Stimulated activated CD8-positive, alpha-beta memory T cell treated with anti-CD3 and anti-CD28 coated beads, Interleukin-7, amount 100 ng/mL, for 1 hour (primary cell): Measurements from ENCODE around the gene KCTD10.

Experiments
- DNase-seq, 2 donors: peaks; one replicate each; pipeline ENCODE4 v3.0.0-alpha.2; 2020; ENCODE audit warnings: low read depth in 2 of 2

The KCTD10 gene, protein sequence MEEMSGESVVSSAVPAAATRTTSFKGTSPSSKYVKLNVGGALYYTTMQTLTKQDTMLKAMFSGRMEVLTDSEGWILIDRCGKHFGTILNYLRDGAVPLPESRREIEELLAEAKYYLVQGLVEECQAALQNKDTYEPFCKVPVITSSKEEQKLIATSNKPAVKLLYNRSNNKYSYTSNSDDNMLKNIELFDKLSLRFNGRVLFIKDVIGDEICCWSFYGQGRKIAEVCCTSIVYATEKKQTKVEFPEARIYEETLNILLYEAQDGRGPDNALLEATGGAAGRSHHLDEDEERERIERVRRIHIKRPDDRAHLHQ

DNA sequence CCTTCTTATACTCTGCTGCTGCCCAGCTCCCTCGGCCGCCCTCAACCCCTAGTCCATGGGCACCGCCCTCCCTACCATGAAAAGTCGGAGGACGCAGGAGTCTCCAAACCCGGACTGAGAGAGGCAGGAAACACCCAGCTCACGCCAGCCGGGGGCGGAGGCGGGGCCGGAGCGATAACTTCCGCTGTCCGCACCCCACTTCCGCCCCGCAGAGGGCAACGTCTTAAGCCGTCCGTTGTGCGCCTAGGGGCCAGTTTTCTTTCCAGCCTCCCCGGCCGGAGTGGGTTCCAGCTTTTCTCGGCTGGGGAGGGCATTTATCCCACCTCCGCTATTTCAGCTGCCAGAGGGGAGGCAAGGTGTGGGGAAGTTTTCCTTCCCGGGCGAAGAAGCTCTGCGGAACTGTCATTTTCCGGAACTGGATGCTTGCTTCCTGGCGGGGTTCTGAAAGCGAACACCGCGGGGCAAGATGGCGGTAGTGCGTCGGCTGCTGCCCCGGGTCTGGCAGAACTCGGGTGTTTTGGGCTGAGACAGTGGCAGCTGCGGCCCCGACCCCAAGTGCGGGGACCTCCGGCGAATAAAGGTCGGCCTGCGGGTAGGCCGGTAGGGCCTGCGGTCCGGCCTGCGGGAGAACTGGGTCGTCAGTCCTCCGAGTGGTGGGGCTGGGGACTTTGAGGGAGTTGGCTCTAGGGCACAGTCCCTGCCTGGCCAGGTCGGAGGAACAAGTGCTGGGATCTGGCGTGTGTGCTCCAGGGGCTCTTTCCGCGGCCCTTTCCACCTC lies at the start of gene KCTD10, which contains the start of gene UBE3B:
Gene KCTD10 (minus strand): TSS at position 116 of the 778 bp plus-strand sequence. CDS start 38 bp downstream, at position 78.
Gene UBE3B (plus strand): TSS at position 450 of the 778 bp plus-strand sequence. CDS start 5,918 bp downstream, outside the sequence.
- peak; percentile 71 to 72 for DNase-seq

DNA sequence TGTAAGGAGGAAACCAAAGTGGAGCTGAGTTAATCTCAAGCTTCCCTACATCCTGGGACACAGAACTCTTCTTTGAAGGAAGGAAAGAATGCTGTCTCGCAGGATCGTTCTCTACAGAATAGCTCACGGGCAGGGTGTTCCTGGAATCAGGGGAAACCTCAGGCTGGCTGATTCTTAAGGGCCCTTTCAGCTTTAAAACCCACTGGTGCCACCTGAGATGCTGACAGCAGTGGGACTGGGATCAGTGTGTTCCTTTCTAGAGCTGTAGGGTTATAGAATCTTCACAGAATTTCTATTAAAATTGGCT lies 48.1 kb upstream of the KCTD10 start:
- no peak for DNase-seq

DNA sequence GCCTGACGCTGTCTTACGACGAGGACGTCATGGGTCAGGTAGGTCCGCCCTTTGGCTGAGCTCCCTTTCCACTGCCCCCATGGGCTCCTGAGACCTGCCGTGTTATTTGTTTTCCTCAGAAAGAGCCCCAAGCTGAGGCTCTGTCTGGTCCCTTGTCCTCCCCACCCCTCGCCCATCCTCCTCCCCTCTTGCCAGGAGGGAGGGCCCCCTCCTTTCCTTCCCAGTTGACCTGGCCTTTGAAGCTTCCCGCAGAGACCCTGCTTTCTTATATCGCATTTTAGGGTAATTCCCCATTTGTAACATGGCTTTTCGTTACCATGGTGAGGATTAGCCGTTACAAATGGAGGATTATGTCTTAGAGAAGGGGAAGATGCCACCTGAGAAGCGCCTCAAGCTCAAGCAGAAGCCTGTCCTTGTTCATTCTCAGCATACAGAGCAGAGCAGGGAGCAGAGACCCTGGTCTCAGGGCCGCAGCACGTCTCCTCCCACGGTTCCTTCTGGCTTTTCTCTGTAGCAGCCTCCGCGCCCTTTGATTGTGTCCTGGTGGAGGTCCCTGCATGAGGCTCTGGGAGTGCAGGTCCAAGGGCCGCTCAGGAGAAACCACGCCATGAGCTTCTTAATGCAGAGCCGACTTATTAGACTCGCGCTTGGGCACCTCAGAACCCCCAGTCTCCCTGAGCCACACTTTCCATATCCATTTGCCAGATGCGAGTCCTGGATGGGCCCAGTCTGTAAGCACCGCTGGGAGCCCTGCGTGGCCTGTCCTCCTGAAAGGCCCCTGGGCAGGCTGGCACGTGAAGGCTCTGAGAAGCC lies 47.6 kb upstream of the KCTD10 start:
- no peak for DNase-seq

DNA sequence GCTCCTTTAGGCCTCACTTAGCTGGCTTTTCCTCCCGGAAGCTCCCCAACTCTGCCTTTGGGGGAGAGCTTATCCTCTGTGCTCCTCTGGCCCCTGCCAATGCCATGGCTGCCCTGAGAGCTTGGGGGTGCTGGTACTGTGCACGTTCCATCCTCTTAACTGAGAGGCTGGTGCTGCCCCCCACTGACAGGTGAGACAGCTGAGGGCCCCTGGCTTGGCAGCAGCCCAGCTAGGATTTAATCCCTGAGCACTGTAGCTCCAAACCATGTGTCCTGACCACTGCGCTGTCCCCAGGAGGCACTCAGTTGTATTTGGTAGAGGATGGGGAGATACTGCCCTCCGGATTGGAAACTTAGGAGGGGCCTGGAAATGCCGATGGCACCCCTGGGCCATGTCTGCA lies 46.4 kb upstream of the KCTD10 start:
- no peak for DNase-seq

DNA sequence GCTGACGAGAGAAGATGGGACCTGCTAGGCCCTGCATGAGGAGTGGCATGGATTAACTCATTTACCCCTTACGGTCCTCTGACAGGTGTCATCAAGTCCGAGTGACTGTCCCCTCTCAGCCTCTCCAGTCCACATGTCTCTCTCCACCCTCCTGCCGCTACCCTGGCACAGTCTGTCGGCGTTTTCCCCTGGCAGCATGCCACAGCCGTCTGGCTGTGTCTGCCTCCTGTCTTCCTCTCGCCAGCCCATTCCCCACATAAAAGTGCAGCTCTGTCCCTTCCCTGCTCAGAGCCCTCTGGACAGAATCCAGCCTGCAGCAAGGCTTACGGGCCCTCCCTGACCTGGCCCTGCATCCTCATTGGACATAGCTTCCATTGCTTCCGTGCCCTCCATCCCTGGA lies 46.0 kb upstream of the KCTD10 start:
- no peak for DNase-seq

DNA sequence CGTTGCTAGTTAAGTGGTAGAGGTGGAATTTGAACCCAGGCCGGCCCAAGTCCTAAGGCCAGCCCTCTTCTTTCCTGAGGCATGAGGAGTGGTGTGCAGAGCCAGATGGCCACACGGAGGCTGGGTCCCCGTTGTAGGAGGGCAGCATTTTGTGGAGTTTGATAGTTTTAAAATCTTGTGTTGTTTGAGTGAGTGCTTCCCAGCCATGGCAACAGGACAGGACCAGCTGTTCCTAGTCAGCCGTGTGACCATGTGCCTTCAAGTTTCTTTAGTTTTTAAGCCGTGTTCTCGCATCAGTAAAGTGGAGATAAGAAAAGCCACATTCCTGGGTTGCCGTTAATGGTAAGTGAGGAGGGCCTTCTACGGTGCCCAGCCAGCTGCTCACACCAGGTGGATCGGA lies 44.7 kb upstream of the KCTD10 start:
- no peak for DNase-seq

DNA sequence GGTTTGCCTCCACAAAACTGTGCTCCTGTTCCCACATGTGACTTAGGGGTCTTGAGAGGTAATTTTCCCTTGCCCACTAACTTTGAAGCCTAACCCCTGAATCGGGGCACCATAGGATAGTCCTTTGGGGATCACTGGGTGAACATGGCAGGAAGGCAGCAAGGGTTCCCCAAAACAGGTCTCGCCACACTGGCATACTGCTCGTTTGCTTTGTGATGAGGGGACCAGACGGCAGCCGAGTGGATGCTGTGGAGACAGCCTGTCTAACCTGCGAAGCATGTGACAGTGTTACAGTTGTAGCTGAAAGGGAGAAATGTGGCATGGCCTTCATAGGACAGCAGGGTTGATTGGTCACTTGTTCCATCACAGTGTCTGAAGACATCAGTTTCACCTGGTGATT lies 42.7 kb upstream of the KCTD10 start:
- DNase-seq: no peak

DNA sequence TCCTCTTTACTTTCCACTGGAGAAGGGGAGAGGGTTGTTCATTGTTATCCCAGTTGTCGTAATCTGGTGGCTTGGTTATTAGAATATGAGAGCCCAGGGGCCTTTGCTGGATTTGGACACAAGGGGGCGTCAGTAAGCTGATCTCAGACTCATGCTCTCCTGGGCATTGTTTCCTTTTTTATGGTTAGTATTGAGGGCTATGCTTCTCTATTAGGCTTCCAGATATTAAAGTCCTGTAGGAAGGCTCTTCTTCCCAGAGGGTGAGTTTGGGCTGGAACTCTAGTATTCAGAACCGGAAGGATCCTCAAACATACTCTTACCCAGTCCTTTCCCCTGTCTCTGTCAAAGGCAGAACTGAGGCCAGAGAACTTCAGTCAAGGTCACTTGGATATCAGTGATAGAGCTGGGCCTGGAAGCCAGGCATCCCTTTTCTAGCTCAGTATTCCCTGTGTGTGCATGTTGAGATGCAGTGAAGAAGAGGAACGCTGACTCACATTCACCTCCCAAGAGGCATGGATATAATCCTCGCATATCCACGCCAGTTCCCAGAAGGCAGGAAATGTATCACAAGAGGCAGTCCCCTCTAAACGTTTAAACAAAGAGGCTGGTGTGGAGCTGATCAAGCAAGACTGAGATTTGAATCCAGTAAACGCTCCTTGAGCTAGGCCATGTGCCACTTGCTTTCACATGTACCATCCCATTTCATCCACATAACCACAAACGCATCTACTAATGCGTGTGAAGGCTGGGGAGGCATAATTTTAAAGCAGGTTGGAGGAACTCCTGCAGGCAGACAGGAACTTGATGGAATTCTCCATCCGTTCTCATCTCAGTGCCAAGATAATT lies 41.9 kb upstream of the KCTD10 start:
- peak; percentile 18 to 19 for DNase-seq

DNA sequence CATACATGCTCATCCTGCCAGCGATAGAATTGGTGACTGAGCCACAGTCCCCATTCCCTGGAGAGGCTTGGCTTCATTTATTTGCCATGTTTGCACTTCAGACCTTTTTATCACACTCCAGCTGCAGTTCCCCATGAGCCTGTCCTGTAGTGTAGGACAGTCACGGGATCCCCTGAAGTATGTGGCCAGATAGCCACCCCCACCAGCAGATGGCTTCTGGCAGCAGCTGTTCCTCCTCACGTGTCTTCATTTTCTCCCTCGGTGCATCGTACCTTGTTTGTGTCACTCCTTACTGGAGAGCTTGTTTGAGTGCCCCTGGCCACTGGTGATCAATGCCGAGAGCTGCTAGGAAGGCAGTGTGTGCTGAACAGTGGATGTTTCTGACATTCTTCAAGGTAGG lies 40.5 kb upstream of the KCTD10 start:
- DNase-seq: no peak

DNA sequence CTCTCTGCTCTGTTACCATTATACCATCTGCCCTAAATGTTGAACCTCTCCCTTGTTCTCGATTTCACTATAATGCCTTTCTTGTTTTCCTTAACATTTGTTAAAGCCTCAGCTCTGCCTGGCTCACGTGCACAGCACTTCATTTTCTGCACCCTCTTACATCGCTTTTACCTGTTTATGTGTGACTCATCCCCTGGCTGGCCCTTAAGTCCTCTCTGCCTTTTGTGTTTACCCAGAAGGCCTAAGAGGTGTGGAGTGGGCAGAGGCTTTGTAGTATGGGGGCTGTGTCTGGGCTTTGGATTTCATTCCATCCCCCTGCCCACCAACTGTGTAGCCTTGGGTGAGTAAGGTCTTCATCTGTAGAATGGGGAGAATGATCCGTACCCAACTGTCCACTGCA lies 36.9 kb upstream of the KCTD10 start:
- no peak for DNase-seq

DNA sequence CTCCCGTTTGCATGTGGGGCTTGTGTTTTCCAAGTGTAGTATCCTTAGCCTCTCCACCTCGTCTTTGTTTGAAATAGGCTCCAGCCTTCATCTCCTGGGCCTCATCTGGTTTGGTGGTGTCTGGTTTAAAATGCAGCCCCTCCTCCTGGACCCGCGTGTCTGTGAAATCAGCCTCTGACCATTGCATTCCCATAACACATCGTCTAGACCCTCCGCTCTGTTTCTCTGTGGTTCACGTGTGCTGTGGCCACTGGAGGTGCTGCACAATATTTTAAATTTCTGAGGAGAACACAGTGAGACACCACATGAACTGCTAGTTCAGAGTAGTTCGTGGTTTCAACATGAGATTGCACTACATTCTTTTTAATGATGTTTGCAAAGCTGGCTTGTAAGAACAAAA lies 36.0 kb upstream of the KCTD10 start:
- DNase-seq: no peak

DNA sequence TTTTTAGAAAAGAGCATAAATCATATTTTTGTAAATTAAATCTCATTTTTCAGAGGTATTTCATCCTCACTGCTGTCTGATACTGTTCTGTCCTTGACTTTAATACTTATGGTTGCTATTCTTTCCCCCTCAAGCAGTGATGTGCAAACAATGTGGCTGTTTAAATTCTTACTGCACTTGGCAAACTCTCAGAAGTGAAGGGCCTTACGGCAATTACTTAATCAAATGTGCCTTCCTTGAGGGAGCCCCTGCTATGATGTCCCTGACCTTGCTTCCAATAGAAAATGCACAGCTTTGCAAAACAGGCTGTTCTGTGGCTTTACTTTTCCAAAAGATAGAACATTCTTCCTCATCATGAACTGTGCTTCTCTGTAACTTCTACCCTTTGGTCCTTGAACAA lies 35.5 kb upstream of the KCTD10 start:
- no peak for DNase-seq

DNA sequence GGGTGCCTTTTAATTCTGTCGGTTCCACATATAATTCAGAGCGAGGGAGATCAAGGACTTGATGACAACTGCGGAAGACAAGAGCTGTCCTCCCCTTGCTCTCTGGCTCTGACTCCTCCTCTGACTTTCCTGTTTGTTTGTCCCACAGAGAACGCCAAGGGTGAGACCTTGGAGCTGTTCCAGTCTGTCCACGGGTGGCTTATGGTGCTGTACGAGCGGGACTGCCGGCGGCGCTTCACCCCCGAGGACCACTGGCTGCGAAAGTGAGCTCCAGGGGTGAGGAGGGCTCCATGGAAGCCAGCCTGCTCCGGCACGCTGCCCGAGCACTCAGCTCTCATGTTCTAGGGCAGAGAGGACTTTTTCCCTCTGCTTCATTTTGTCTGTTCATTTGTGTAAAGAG lies 33.1 kb upstream of the KCTD10 start:
- DNase-seq: no peak

DNA sequence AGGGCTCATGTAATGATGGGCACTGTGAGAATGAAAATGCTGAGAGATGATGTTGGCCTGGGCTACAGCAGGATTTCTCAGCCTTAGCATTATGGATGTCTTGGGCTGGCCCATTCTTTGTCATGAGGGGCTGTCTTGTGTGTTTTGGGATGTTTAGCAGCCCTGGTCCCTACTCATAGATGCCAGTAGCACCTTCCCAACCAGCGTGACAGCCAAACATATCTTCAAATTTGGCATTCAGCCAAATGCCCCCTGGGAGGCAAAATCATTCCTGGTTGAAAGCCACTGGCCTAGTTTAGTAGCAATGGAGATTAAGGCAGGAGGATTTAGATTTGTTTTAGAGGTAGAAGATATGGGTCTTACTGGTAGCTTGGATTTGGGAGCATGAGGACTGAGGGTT lies 27.0 kb upstream of the KCTD10 start:
- DNase-seq: no peak

DNA sequence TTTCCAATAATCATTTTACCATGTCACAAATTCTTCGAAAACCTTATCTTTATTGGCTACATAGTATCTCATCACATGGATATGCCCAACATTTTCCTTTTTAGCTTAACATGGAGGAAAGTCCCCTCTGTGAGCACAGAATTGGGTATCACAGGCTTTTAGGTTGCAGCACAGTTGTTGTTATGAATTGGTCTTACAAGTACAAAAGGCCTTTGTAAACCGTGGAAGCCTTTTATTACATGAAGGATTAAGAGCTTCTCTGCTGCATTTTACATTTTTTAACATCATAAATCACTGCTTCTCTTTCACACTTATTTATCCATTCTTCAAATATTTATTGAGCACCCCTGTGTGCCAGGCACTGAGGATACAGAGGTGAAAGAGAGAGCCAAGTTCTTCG lies 26.5 kb upstream of the KCTD10 start:
- DNase-seq: no peak

DNA sequence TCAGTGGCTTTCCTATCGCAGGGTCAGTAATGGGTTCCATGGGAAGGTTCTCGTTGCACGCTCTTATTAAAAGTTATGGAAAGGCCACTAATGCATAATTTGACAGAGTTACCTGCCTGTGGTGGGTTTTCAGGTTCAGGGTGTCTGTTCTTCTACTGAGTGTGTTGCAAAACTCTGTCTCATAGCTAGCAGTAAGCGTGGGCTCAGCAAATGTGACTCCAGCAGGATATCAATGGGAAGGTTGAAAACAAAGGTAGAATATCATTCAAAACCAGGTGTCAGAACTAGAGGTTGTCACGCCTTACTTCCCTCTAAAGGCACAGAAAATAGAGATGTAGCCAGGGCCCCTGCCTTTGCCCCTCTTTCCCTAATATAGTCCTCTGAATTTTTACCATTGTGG lies 25.2 kb upstream of the KCTD10 start:
- DNase-seq: no peak

DNA sequence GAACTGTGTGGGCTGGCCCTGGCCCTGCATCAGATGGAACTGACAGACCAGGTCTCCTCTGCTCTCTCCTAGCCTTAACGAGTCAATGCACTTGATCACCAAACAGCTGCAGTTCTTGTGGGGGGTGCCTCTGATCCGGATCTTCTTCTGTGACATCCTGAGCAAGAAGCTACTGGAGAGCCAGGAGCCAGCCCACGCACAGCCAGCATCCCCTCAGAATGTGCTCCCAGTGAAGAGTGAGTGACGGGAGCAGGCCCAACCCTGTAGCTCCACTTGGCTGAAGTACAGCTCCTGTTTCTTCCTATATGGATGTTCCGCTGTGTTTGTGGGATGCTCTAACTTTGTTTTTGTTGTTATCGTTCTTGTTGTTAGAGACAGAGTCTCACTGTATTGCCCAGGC lies 24.2 kb upstream of the KCTD10 start:
- no peak for DNase-seq

DNA sequence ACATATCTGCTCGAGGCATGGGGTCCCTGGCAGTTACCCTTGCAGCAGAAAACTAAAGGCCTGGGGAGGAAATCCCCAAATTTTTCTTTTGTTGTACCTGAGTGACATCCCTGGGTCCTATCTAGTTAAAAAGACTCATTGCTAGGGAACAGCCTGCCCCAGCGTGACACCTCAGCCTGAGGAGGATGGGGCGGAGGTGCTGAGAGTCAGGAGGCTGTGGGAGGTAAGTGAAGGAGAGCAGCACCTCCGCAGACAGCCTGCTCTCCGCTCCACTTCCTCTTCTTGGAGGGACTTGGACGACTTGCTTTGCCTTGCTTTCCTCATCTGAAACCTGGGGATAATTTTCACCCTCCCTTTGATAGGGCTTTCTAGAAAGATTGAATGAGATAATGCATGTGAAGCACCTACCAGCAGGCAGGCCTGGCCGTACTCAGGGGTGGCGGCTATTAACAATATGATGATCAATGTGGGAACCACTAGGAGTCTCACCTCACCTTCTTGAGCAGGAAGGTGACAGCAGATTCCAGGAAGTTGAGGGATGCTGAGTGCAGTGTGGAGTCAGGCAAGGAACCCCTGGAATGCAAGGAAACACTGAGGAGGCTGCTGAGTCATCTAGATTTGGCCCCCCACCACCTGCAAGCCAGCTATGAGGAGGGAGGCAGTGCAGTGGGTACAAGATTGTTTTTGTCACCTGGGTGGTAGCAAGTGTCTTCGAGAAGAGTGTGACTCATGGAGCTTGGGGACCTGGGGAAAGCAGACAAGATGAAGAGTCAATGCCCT lies 23.5 kb upstream of the KCTD10 start:
- no peak for DNase-seq

DNA sequence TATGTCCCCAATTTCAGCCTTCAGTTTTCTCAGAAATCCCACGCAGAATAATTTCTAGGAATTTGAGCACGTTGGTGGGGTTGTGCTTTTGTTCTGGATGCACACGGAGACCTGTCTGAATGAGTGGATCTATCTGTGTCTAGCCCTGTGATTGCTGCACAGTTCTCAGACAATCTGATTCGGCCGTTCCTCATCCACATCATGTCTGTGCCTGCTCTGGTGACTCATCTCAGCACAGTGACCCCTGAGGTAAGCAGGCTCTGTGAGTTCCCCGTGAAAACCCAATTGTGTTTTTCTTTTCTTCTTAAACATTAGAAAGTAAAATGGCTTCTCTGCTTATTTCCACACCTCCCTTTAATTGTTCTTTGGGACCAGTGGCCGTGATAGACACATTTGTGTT lies 20.6 kb upstream of the KCTD10 start:
- no peak for DNase-seq

DNA sequence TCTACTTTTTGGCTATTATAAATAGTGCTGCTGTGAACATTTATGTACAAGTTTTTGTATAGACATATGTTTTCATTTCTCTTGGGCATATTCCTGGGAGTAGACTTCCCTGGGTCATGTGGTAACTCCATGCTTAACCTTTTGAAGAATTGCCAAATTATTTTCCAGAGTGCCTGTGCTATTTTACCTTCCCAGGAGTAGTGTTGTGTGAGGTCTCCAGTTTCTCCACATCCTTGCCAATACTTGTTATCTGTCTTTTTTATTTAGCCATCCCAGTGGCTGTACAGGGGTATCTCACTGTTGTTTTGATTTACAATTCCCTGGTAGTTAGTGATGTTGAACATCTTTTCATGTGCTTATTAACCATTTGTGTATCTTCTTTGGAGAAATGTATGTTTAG lies 19.2 kb upstream of the KCTD10 start:
- DNase-seq: no peak

DNA sequence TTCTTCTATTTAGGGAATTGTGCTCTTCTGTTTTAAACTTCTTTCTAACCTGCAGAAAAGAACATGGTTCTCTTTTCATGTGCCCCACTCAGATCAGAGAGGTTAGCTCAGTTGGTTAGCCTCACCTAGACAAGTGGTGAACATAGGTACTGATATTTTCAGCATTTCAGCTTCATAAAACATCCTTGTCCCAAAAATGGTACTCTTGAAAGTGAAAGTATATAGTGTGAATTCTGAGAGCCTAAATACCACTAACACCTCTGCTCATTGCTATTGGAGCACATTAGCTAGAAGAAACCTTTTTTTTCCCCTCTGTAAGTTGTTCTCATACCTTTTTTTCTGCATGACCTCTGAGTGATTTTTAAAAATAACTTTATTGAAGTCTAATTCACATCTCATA lies 17.9 kb upstream of the KCTD10 start:
- DNase-seq: no peak
